Fibroblast of gingiva (primary cell): ENCODE measurements around the gene ZBP1.

ENCODE experiments used
- DNase-seq: peaks from one replicate; pipeline ENCODE4 v3.0.0-alpha.2; 2011; ENCODE audit warnings: low read depth

Gene ZBP1

DNA sequence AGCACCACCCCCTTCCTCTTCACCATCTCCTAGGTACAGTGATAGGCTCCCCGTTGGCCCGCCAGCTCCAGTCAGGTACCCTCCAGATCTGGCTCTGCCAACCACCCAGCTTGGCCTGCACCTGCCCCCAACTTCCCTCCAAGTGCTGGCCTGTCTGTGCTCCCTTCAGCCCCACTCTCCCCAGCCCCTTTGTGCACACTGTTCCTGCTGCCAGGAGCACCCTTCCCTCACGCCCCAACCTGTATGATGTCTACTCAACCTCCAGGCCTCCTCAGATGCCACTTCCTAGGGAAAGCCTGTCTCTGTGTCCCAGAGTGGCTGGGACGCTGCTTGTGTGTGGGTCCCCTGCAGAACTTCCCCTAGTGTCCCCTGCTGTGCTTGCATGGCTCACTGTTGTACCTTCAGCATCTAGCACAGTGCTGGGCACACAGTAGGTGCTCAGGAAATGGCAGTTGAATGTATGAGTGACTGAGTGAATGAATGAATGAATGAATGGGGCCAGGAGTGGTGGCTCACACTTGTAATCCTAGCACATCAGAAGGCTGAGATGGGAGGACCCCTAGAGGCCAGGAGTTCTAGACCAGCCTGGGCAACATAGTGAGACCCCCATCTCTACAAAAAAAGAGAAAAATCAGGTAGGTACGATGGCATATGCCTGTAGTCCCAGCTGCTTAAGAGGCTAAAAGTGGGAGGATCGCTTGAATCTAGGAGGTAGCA is 3.0 kb downstream of the ZBP1 start:
- no peak for DNase-seq

DNA sequence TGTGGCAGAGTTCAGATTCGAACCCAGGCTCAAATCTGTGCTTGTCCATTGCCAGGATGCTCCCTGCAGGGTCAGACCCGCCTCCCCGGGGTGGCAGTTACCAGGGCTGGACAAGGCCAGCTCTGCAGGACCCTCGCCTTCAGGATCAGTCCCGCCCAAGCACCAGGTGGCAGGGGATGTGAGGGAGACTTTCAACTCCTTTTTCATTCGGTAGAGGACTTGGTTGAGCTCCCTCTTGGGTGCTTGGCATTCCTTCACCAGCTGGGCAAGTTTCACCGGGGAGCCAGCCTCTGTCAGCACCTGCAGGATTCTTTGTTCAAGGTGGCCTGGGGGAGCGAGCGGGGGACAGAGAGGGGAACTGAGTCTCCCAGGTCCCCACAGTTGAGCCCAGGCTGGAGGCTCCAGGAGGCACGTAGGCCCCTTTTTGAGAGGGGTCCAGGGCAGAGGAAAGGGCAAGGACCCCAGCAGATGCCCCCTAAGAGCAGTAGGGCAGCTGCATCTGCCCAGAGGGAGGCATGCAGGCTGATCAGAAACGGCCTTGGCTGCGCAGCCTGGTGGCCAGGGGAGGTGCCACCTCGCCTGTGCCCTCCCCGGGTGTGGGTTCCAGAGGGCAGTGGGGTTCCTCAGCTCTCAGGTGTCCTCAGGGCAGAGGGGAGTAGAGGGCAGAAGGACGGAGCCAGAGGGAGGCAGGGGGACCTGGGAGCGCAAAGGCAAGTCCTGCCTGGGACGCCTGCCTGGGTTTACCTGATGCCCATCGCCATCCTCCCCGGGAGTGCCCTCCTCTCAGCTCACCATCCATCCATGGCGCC is 3.9 kb downstream of the ZBP1 start:
- DNase-seq, result no peak

DNA sequence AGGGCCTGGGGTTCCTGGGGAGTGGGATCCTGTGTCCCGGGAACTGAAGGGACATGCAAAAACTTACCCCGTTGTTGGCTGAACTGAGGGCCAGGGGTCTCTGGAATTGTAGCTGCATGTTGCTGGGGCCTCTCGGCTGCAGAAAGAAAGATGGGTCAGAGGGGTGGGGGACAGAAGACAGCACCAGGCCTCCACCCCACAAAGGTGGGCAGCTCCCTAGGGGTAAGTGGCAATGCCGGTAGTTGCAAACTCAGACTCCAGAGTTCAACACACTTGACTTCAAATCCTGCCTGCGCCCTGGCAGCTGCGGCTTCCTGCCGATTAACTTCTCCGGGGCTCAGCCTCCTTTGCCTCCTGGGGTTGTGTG is 4.8 kb downstream of the ZBP1 start:
- no peak for DNase-seq

DNA sequence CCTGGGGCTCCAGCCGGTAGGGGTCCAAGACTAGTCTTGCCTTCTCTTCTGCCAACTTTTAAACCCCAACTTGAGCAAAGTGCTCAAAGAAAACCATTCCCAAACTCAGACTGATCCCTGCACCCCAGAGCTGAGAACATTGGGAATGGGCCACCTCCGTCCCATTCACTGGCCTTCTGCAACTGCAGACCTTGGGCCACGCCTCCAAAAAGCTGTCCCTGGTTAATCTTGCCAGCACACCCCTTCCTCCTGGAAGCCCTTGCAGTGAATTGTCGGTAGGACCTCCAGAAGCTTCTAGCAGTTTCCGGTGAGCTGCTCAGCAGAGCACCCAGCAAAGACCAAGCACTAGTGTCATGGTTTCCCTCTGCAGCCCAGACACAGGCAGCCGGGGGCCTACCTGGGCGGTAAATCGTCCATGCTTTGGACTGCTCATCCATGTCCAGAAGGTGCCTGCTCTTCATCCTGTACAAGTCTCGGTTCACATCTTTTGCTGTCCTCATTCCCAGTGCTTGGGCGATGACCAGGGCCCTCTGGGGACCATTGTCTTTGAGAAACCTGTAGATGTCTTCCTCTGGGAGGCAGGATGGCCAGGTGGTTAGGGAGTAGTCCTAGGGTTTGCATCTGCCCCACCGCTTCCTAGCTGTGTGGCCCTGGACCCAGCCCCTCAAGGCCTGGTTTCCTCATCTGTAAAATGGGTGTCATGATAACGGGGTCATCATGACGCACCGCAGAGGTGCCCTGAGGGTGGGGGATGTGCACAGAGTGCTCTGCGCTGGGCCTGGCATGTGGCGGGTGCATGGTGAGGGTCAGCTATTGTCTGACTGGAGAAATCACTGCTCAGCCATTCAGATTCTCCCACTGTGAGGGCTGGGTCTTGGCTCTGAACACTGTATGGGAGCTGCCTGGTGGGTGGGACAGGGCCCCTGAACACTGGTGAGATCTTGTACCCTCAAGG is 5.5 kb downstream of the ZBP1 start:
- no peak for DNase-seq

DNA sequence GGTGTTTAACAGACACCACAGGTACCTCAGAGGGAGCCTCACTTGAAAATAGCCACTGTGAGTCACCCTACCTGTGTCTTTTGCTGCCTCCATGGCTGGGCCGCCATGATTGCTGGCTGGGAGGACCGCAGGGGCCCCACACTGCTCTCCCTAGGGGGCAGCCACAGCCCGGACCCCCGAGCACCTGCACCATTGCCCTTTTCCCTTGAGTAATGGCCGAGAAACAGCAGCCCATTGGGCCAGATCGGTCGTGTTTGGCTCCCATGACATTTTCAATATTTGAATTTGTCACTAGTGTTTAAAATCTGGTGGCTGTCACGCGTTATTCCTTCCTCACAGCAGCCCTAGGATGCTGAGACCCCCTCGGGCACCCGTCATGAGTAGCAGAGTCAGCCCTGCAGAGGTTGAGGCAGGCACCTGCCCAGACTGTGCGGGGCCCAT is 6.7 kb downstream of the ZBP1 start:
- no peak for DNase-seq

DNA sequence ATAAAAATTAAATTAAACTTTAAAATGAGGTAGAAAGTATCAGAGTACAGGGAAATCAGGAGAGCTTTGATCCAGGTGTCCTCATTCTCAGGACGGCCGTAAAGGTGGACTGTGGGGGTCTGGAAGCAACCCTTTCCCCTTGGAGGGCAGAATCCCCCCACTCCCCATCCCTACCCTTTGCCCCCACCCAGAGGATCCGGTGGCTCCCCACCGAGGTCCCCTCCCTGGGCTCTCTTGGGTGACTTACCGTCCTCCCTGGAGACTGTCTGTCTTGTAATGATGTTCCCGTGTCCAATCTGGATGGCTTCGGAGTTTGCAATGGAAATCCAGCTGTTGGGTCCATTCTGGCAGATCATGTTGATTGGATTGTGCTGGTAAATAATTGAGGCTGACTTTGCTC is 7.3 kb downstream of the ZBP1 start:
- no peak for DNase-seq

DNA sequence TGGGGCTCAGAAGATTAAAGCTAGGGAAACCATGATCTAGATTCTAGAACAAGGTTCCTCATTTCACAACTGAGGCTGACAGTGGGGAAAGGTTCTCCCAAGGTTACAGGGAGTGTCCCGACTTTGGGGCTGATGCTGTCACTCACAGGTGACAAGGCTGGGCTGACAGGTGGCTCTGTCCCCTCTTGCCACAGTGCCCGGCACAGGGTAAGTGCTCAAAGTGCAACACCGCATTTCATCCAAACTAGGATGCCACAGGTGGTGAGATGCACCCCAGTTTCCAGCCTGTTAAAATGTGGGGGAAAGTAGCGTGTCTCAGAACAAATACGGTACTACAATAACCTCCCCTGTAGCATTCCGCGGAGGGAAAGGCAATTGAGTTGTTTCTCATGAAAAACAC is 7.8 kb downstream of the ZBP1 start:
- no peak for DNase-seq

DNA sequence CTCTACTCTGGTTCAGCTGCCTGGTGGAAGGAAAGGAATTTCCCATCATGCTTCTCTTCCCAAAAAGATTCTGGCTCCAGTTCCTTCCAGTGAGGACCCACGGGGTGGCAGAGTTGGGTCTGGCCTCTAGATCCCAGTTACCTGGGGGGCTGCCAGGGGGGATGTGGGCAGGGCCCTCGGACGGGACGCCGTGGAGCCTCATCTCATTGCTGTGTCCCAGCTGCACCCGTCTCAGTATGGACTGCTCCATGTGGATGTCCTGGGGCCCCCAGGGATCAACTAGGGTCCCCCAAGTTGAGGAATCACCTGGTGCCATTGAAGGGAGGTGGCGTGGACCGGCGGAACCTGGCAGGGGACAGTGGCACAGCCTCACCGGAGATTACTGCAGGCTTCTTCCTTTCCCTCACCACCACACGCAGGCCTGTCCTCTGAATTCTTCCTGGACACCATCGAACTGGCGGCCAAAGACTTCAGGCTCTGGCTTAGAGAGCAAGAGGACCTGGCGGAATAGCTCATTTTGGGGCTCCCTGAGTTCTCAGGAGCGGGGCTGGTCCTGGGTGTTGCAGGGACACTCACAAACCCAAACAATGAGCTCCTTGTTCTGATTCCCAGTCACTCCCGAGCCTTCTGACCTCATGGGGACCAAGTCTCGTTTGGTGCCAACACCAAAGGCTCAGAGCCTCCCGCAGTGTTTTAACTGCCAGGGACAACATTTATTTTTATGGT is 8.5 kb downstream of the ZBP1 start:
- no peak for DNase-seq

DNA sequence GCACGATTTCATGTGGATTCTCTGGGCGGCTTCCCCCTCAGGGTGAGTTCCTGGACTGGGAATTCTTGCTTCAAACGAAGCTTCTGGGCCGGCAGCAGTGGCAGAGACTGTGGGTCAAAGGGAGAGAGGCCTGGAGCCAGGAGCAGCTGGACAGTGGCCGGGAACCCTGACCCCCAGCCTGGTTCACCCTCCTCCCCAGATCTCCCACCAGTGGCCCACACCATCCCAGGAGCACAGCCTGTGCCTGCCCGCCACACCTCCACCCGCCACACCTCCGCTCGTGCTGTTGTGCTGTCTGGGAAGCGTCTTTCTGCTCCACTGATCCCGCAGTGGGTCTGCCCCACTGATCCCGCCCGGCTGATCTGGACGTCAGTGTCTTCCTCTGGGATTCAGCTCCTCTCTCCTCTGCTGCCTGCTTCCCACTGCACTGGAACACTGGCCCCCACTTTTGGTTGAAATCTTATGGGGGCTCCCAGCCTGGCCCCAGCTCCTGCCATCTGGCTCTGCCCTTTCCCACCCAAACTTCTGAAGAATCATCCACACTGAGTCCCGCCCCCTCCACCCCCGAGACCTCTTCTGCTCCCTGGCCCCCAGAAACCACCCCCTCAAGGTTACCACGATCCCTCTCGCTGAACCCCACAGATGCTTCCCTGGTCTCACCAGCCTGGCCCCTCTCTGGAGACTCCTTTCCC is 9.8 kb downstream of the ZBP1 start:
- DNase-seq, result no peak

DNA sequence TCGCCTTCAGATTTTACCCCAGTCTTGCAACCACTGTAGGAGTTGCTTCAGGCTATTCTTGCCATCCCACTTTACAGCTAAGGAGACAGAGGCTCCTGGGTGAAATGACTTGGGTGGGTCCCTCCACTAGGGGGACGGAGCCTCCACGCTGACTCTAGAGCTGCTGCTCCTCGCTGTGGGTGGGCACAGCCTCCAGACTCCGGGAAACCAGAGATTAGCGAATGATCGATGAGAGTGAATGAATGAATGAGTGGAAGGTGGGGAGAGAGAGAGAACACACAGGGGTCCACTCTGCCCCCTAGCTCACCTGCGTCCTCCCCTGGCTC is 10.4 kb downstream of the ZBP1 start:
- no peak for DNase-seq

DNA sequence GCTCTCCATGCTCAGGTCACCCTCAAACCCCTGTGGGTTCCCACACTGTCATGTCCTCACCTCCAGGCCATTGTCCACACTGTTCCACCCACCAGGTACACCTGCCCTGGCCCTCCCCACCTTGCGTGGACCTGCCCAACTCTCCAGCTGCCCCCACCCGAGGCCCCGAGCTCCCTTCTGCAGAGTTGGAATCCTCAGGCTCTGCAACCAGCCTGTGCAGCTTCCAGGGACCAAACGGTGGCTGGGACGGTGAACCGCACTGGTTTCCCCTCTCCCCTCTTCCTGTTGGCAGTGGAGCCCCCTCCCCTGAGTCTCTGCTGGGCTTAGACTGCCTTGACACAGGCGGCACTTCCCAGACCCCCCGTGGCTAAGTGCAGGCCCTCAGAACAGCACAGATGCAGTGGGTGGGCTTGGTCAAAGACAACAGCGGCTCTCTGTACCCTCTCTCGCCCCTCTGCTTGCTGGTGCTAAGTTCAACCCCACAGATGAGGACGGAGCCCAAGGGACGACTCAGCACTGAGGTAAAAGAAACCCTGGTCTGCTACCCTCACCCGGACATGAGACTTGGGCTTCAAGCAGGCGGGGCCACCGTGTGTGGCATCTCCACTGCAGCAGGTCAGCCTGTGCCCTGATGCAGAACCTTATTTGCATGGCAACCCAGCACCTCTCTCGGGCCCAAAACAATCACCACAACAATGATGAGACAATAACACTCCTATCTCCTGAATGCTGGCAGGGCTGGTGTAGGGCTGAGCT is 11.0 kb downstream of the ZBP1 start:
- DNase-seq, result no peak

DNA sequence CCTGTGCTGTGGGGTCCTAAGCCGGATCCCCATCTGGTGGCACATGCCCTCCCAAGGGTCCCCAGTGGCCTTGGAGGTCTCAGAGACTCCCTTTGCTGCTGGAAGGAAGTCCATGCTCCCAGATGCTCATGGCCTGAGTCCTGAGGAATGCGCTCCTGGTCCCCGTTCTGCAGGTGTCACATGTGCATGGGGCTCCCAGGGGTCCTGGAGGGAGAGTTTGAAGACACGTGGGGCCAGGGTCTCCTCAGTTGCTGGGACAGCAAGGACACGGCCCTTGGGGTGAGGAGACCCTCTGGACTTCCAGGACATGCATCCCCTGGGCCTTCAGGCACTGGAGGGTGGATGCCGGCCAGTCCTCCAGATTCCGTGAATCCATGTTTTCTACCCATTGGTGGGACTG is 11.7 kb downstream of the ZBP1 start:
- no peak for DNase-seq

DNA sequence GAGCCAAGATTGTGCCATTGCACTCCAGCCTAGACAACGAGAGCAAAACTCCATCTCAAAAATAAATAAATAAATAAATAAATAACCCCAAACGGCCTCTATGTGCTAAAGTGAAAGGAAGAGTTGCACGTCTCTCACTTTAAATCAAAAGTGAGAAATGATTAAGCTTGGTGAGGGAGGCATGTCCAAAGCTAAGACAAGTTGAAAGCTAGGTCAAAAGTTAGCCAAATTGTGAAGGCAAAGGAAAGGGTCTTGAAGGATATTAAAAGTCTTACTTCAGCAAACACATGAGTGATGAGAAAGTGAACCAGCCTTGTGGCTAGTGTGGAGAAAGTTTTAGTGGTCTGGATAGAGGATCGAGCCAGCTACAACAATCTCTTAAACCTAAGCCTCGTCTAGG is 14.3 kb downstream of the ZBP1 start:
- DNase-seq, result no peak

DNA sequence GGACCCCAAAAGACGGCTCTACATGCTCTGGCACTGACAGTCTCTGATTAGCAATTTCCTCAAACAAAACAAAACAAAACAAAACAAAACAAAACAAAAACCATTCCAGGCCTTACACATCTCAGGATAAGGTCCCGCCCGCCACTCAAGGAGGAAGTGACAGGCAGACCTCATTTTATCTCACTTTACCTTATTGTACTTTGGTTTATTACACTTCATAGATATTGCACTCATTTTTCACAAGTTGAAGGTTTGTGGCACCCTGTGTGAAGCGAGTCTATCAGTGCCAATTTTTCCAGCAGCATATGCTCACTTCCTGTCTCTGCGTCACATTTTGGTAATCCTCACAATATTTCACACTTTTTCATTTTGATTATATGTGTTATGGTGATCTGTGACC is 15.2 kb downstream of the ZBP1 start:
- no peak for DNase-seq

DNA sequence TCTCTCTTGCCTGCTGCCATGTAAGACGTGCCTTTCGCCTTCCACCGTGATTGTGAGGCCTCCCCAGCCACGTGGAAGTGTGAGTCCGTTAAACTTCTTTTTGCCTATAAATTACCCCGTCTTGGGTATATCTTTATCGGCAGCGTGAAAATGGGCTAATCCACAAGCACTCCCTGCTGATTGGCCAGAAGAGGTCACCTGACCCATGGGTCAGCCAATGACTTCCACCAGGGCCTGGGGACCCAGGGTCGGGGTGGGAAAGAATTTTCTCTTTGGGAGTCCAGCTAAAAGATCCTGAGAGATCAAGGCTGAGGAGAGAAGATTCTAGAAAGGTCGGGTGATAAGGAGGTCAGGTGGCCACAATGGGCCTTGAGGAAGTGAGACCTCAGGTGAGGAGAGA is 17.1 kb downstream of the ZBP1 start:
- no peak for DNase-seq

DNA sequence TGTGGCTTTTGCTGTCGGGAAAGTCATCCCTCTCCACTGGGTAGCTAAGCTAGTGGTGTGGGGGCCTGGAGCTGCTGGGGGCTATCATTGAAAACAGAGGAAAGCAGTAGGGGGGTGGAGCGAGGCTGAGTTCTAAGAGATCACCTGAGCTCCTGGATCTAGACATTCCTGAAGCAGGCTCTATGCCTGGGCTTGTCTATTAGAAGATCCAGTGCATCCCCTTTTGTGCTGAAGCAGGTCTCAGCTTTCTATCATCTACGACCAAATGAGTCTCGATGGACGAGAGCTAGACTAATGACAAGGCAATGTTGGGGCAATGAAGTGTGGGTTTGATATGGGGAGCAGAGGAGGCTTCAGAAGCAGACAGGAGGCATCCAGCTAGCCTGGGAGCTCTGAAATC is 18.5 kb downstream of the ZBP1 start:
- no peak for DNase-seq

DNA sequence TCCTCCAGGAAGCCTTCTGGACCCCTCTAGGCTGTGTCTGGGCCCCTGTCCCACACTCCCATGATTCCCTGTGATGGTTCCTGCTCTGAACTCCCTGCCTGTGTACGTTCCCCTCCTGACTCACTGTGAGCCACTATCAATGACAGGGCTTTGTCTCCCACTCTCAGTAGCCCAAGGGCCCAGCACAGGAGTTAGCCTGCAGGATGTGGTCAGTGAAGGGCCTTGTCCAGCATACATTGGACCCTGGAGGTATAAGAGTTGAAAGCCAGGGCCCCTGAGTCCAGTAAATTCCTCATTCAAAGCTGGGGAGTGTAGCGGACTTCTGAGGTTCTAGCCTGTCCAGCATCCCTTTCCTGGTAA is 19.0 kb downstream of the ZBP1 start:
- no peak for DNase-seq

DNA sequence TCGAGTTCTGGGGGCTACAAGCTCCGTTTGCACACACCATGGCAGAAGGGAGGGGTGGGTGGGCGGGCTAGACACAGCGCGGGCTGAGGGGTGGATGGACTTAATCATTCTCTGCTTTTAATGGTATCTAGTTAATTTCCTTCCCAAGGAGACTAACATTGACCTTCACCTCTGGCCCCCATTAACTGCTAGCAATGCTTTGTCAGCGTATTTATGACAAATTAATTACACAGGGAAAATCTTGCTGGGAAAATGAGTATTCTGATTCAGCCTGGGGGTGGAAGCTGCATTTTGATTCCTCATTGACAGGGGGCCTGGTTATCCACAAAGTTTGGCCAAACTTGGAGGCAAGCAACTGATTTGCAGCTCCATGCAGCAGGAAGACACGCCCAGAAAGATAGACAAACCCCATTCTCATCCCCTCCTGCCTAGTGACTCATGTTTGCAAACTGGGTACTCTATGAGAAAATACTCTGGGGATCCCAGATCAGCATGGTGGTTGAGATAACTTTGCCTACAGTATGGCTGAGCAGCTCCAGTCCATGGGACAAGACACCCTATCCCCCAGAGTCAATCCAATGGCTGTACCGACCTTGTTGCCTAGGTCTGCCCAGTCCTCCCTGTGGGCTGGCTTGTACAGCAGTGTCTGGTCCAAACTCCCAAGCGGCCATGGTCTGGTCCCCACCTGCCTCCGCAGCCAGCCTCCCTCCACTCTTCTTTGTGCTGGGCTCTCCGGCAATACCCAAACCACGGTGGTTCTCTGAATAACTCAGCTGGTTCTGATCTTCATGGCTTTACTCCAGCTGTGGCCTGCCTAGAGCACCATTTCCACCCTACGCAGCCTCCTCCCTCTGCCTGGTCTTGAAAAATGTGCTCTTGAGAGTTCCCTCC is 19.7 kb downstream of the ZBP1 start:
- no peak for DNase-seq

DNA sequence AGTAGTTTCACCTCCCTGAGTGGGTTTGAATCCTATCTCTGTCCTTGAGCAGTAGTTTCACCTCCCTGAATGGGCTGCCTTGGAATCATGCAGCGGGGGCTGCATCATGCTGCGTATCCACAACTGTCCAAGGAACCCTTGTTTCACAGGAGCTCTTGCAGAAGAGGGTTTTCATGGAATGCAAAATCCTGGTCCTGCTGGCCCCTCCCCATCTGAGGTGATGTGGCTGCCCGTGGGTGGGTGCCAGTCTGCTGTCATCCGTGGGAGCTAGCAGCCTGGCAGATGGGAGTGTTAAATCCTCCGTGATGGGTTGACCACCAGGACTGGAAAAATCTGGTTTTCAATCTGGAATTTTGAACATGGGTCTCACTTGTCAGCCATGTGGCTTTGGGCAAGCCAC is 21.7 kb downstream of the ZBP1 start:
- DNase-seq, result no peak

DNA sequence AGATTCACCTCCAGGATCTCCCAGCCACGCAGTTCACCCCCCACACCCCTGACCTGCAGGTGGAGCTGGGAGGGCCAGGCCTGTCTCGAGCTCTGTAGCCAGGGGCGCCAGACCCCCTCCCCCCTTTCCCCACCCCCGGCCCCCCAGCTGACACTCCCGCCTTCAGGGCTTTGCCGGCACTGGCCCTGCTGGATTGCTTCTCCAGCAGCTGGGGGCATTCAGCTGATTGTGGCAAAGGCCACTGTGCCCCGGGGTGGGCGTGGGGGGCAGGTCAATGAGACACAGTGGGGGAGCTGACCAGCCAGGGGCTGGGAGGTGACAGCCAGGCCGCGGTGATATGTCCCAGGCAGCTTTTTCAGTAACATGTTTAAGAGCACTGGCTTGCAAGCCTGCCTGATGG is 22.2 kb downstream of the ZBP1 start:
- DNase-seq, result no peak
